ENCODE data around the gene JARID2.

JARID2 gene

DNA sequence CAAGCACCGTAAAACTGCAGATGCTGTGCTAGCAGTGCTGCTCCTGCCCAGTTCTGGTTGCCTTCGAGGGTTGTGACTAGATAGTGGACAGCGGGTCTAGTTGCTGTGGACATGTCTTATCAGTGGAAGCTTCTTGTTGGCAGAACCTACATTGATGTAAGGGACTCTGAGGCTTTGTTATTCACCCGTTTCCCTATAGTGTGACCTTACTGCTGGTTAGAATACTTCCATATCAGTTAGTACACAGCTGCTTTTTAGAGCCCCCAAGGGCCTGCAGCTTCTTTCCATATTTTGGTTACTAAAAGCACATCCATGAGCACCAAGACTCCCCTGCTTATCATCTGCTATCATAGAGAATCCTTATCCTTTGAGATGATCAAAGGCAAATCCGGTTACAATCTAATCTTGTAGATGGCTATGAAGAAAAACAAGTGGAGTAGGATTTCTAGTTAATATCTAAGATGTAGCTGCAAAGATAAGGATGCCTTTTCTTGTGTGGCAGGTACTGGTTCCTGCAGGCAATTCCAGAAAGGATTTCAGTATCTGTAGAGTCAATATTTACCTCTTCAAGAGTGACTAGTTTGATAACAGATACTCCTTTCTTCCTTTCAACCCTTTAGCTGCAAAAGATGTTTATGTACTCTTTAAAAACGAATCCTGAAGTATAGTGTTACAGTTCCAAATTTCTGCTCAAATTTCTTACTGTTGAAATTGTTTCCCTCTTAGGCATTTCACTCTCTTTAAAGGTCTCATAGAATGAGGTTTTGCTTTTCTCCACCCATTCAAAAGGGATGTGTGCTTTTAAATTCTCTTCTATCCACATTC lies 163.6 kb downstream of the JARID2 start:
- H3K27ac ChIP-seq (ENCODE audit: low read depth, low read length), result no peak overlapping the region
- TF ChIP-seq, protein P1, sequence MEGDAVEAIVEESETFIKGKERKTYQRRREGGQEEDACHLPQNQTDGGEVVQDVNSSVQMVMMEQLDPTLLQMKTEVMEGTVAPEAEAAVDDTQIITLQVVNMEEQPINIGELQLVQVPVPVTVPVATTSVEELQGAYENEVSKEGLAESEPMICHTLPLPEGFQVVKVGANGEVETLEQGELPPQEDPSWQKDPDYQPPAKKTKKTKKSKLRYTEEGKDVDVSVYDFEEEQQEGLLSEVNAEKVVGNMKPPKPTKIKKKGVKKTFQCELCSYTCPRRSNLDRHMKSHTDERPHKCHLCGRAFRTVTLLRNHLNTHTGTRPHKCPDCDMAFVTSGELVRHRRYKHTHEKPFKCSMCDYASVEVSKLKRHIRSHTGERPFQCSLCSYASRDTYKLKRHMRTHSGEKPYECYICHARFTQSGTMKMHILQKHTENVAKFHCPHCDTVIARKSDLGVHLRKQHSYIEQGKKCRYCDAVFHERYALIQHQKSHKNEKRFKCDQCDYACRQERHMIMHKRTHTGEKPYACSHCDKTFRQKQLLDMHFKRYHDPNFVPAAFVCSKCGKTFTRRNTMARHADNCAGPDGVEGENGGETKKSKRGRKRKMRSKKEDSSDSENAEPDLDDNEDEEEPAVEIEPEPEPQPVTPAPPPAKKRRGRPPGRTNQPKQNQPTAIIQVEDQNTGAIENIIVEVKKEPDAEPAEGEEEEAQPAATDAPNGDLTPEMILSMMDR (IDR thresholded peaks at IDR 0.05; ENCODE audit: insufficient read depth, low read length, poor library complexity, severe bottlenecking), result no peak
- no peak for TF ChIP-seq EZH2phosphoT487 (conservative IDR thresholded peaks at IDR 0.05; ENCODE audit: low read length)

DNA sequence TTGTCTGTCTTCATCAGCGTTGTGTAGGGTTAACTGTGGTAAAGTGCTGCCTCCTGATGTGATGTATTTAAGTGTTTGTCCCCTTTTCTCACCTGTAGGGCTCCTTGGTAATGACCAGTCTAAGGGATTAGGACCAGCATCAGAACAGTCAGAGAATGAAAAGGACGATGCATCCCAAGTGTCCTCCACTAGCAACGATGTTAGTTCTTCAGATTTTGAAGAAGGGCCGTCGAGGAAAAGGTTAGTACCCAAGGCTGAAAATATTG lies 164.2 kb downstream of the JARID2 start:
- Histone ChIP-seq H3K9me2 (replicated peaks; ENCODE audit: insufficient read depth, low read length) (no peaks in the 10 kb centered on the region), H3F3A (ENCODE audit: insufficient read depth) (no peaks in the 10 kb centered on the region), H3K27ac (ENCODE audit: low read depth, low read length) (no peak overlapping the region), H3K27me3 (ENCODE audit: low read length) (no peaks in the 10 kb centered on the region), H3K9me3 (ENCODE audit: insufficient read depth, low read length) (no peaks in the 10 kb centered on the region), H3K4me3 (ENCODE audit: insufficient read depth, low read length, poor library complexity, severe bottlenecking) (no peak overlapping the region), H3K36me3 (ENCODE audit: low read length) (no peaks in the 10 kb centered on the region), H4K20me1 (ENCODE audit: low read depth, low read length) (peaks cover 7% of the 10 kb centered on the region; the same call in 1 of the 2 replicates), H2AFZ (ENCODE audit: low read depth, low read length, severe bottlenecking) (no peak overlapping the region), H3K4me2 (ENCODE audit: low read depth, low read length, poor library complexity, severe bottlenecking) (no peak overlapping the region), H3K79me2 (ENCODE audit: insufficient read depth, low read length) (no peaks in the 10 kb centered on the region), H3K9ac (ENCODE audit: low read length) (no peak overlapping the region)
- TF ChIP-seq, protein P1 (IDR thresholded peaks at IDR 0.05; ENCODE audit: insufficient read depth, low read length, poor library complexity, severe bottlenecking), result no peak
- no peak for TF ChIP-seq EZH2phosphoT487 (conservative IDR thresholded peaks at IDR 0.05; ENCODE audit: low read length)

More for the DNA sequence above, 163.6 kb downstream of the JARID2 start:
- Histone ChIP-seq H3K4me3 (ENCODE audit: insufficient read depth, low read length, poor library complexity, severe bottlenecking) (no peak overlapping the region), H3K4me2 (ENCODE audit: low read depth, low read length, poor library complexity, severe bottlenecking) (no peak overlapping the region), H3F3A (ENCODE audit: insufficient read depth) (no peaks in the 10 kb centered on the region), H3K27me3 (ENCODE audit: low read length) (no peaks in the 10 kb centered on the region), H3K9ac (ENCODE audit: low read length) (no peak overlapping the region), H3K36me3 (ENCODE audit: low read length) (no peaks in the 10 kb centered on the region), H3K79me2 (ENCODE audit: insufficient read depth, low read length) (no peaks in the 10 kb centered on the region), H4K20me1 (ENCODE audit: low read depth, low read length) (peaks cover 7% of the 10 kb centered on the region; the same call in 1 of the 2 replicates), H3K9me3 (ENCODE audit: insufficient read depth, low read length) (no peaks in the 10 kb centered on the region), H2AFZ (ENCODE audit: low read depth, low read length, severe bottlenecking) (no peak overlapping the region), H3K9me2 (replicated peaks; ENCODE audit: insufficient read depth, low read length) (no peaks in the 10 kb centered on the region)

DNA sequence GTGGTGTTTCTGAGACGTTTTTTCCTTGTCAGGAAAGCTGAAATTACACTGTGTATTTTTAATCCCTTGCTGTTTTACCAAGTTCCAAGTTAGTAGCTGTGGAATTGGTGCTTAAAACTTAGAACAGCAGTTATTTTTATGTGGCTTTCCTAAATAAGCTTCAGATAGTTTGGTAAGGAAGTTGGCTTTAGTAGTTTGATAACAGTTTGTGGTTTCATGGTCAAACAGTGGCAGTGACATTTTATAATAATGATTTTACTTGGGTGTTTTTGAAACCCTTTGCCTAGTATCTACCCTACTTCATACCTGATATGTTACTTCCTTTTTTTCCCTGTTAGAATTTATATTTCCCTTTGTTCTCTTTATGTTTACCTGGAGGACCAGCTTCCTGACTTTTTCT lies 164.9 kb downstream of the JARID2 start:
- no peak overlapping the region for H3K9ac ChIP-seq (ENCODE audit: low read length)
- no peak overlapping the region for H3K4me3 ChIP-seq (ENCODE audit: insufficient read depth, low read length, poor library complexity, severe bottlenecking)
- no peaks in the 10 kb centered on the region for H3K9me3 ChIP-seq (ENCODE audit: insufficient read depth, low read length)
- no peaks in the 10 kb centered on the region for H3K9me2 ChIP-seq (replicated peaks; ENCODE audit: insufficient read depth, low read length)
- H3K79me2 ChIP-seq (ENCODE audit: insufficient read depth, low read length), result no peaks in the 10 kb centered on the region
- H2AFZ ChIP-seq (ENCODE audit: low read depth, low read length, severe bottlenecking), result no peak overlapping the region
- no peaks in the 10 kb centered on the region for H3F3A ChIP-seq (ENCODE audit: insufficient read depth)
- no peaks in the 10 kb centered on the region for H3K36me3 ChIP-seq (ENCODE audit: low read length)
- H3K27ac ChIP-seq (ENCODE audit: low read depth, low read length), result no peak overlapping the region
- no peak overlapping the region for H3K4me2 ChIP-seq (ENCODE audit: low read depth, low read length, poor library complexity, severe bottlenecking)
- no peaks in the 10 kb centered on the region for H3K27me3 ChIP-seq (ENCODE audit: low read length)
- TF ChIP-seq EZH2phosphoT487 (conservative IDR thresholded peaks at IDR 0.05; ENCODE audit: low read length), result no peak
- TF ChIP-seq, protein P1 (IDR thresholded peaks at IDR 0.05; ENCODE audit: insufficient read depth, low read length, poor library complexity, severe bottlenecking), result no peak
- peaks cover 7% of the 10 kb centered on the region; the same call in 1 of the 2 replicates for H4K20me1 ChIP-seq (ENCODE audit: low read depth, low read length)

Measured in SU-DHL-6 (cell line).